Natural killer cell (primary cell): ENCODE measurements around the gene EHD1. TPM values are rescaled to one million over a fixed set of nuclear protein-coding genes. Genes with fewer than 3 reads are reported as not detected.

ENCODE experiments used
- ATAC-seq, 3 donors: fragments of 150-1000 bp in 2 of 3; fragments of 200-7000 bp in 1 of 3; cut with Tn5 transposase; 1 replicate in 1 of 3; 2 replicates in 2 of 3; pipeline ENCODE4 v1.10.0; 2021; ENCODE audit warnings: mild to moderate bottlenecking in 2 of 3, moderate library complexity in 2 of 3
- DNase-seq, 2 donors: peaks; one replicate each; pipeline versions ENCODE4 v3.0.0 to v3.0.0-alpha.2; 2013 to 2021; ENCODE audit warnings: mixed read lengths in 1 of 2
- H3K27ac ChIP-seq: one replicate; pipeline ENCODE4 v1.5.1; 2013; ENCODE audit warnings: mild to moderate bottlenecking, low read length
- H3K27me3 ChIP-seq: one replicate; pipeline ENCODE4 v1.6.1; 2013; ENCODE audit warnings: low read length; ENCODE audit not compliant: control insufficient read depth, insufficient read depth
- H3K36me3 ChIP-seq: one replicate; pipeline ENCODE4 v1.6.1; 2013; ENCODE audit warnings: low read length; ENCODE audit not compliant: control insufficient read depth, insufficient read depth
- H3K4me1 ChIP-seq: one replicate; pipeline ENCODE4 v1.6.1; 2013; ENCODE audit warnings: low read length; ENCODE audit not compliant: control insufficient read depth, insufficient read depth
- H3K4me3 ChIP-seq: one replicate; pipeline ENCODE4 v1.5.1; 2013; ENCODE audit warnings: low read length
- H3K9me3 ChIP-seq: one replicate; pipeline ENCODE4 v1.6.1; 2013; ENCODE audit warnings: low read length; ENCODE audit not compliant: control insufficient read depth, insufficient read depth
- H3K27ac Mint-ChIP-seq, 2 donors: one replicate each; pipeline ENCODE4 v1.8.0; 2022; ENCODE audit warnings: mild to moderate bottlenecking in 2 of 2, mixed read lengths in 2 of 2, moderate library complexity in 1 of 2
- H3K27me3 Mint-ChIP-seq, 2 donors: one replicate each; pipeline ENCODE4 v1.8.0; 2022; ENCODE audit warnings: low read depth in 2 of 2, mixed read lengths in 2 of 2
- H3K36me3 Mint-ChIP-seq: one replicate; pipeline ENCODE4 v1.8.0; 2022; ENCODE audit warnings: mixed read lengths
- H3K4me1 Mint-ChIP-seq, 2 donors: one replicate each; pipeline ENCODE4 v1.8.0; 2022; ENCODE audit warnings: mixed read lengths in 2 of 2
- H3K4me3 Mint-ChIP-seq: one replicate; pipeline ENCODE4 v1.8.0; 2022; ENCODE audit warnings: mild to moderate bottlenecking, moderate library complexity, mixed read lengths
- H3K9me3 Mint-ChIP-seq, 2 donors: one replicate each; pipeline ENCODE4 v1.8.0; 2022; ENCODE audit warnings: mixed read lengths in 2 of 2
- CTCF ChIP-seq: fragments of 200-600 bp; IDR thresholded peaks from one replicate; pipeline ENCODE4 v1.8.0; 2022; ENCODE audit warnings: antibody characterized with exemption
- WGBS: methylation state at CpG from one replicate; pipeline ENCODE4 v1.1.7; 2013; ENCODE audit warnings: missing lambda C conversion rate; ENCODE audit not compliant: insufficient coverage; 5-methylcytosine and 5-hydroxymethylcytosine counted together
- intact Hi-C: fragments of 100-400 bp; cut with micrococcal nuclease; formaldehyde crosslinking; loops from one replicate; pipeline ENCODE4 v1.14.2; 2022
- total RNA-seq, 4 donors: library from RNA; stranded (reverse); fragments of 120-200 nt in 1 of 4; gene quantifications; one replicate each; pipeline versions ENCODE4 v1.2.3 to v1.2.4, GENCODE V29; 2013 to 2022

EHD1 gene
- total RNA-seq, 3 donors from 2014 or later (not counting 1 experiment from before 2014, with no cell fraction given) = 218 to 246 (median 225) TPM

- peak overlapping the region; percentile 89 for H3K4me3 ChIP-seq
- ATAC-seq (peak in 2 of 3 donors; percentile 1 to 5), DNase-seq (peak in 1 of 2 donors; percentile 42)
- H3K27me3 ChIP-seq = no peaks in the 10 kb centered on the region
- intact Hi-C loops = loop anchor here (5.0 kb wide), 1 partner anchor 68 kb away; the partner anchor contains the start of gene RASGRP2
- WGBS = 6% methylated on average over 44 of the region's 44 CpGs
- H3K9me3 ChIP-seq = no peaks in the 10 kb centered on the region
- peak overlapping the region; percentile 95 to 96 for H3K27ac Mint-ChIP-seq
- H3K27me3 Mint-ChIP-seq = no peaks in the 10 kb centered on the region
- no peaks in the 10 kb centered on the region for H3K36me3 Mint-ChIP-seq
- peak overlapping the region; percentile 96 for H3K4me3 Mint-ChIP-seq
- peak overlapping the region; percentile 93 for H3K27ac ChIP-seq
- H3K36me3 ChIP-seq = peaks cover 8% of the 10 kb centered on the region
- peaks cover 23% of the 10 kb centered on the region for H3K4me1 ChIP-seq
- H3K9me3 Mint-ChIP-seq = no peaks in the 10 kb centered on the region
- no peak for TF ChIP-seq CTCF
- H3K4me1 Mint-ChIP-seq = peaks cover 17 to 26% of the 10 kb centered on the region in 2 donors
Measured at GRCh38 chr11:64809781-64810241, 68.6 kb downstream of the EHD1 start.

- Histone ChIP-seq H3K9me3 (no peaks in the 10 kb centered on the region), H3K4me3 (no peak overlapping the region), H3K36me3 (peaks cover 12% of the 10 kb centered on the region), H3K27me3 (no peaks in the 10 kb centered on the region), H3K4me1 (peaks cover 51% of the 10 kb centered on the region), H3K27ac (no peak overlapping the region)
- Mint-ChIP-seq H3K27me3 (no peaks in the 10 kb centered on the region), H3K4me3 (no peak overlapping the region), H3K36me3 (no peaks in the 10 kb centered on the region), H3K9me3 (no peaks in the 10 kb centered on the region), H3K27ac (peak overlapping the region in 1 of 2 donors; percentile 66), H3K4me1 (peaks cover 22 to 34% of the 10 kb centered on the region in 2 donors)
- DNase-seq (no peak), ATAC-seq (no peak)
- intact Hi-C loops = no loop called here
- 98% methylated on average over 9 of the region's 9 CpGs for WGBS
- TF ChIP-seq CTCF = no peak
Measured at GRCh38 chr11:64805481-64805880, 72.9 kb downstream of the EHD1 start.

GRCh38 chr11:64804346-64805210 is 73.8 kb downstream of the EHD1 start:
- no peaks in the 10 kb centered on the region for H3K9me3 Mint-ChIP-seq
- H3K27ac Mint-ChIP-seq = peak overlapping the region; percentile 92 to 95
- DNase-seq = no peak
- Histone ChIP-seq H3K27ac (no peak overlapping the region), H3K36me3 (peaks cover 12% of the 10 kb centered on the region), H3K4me1 (peaks cover 49% of the 10 kb centered on the region), H3K9me3 (no peaks in the 10 kb centered on the region), H3K27me3 (no peaks in the 10 kb centered on the region), H3K4me3 (no peak overlapping the region)
- intact Hi-C loops = no loop called here
- H3K27me3 Mint-ChIP-seq = no peaks in the 10 kb centered on the region
- H3K36me3 Mint-ChIP-seq = no peaks in the 10 kb centered on the region
- ATAC-seq = no peak
- H3K4me1 Mint-ChIP-seq = peaks cover 15 to 25% of the 10 kb centered on the region in 2 donors
- TF ChIP-seq CTCF = no peak
- WGBS = 97% methylated on average over 41 of the region's 41 CpGs
- peak overlapping the region; percentile 92 for H3K4me3 Mint-ChIP-seq
